GM18873 (cell line): ENCODE data around the gene NUDT19.

Source experiments
- ATAC-seq: cut with Tn5 transposase; IDR thresholded peaks from one replicate; pipeline ENCODE4 v1.9.1; 2021; ENCODE audit warnings: mild to moderate bottlenecking, moderate library complexity, moderate number of reproducible peaks; ENCODE audit not compliant: unreplicated experiment, low FRiP score

The NUDT19 gene

DNA sequence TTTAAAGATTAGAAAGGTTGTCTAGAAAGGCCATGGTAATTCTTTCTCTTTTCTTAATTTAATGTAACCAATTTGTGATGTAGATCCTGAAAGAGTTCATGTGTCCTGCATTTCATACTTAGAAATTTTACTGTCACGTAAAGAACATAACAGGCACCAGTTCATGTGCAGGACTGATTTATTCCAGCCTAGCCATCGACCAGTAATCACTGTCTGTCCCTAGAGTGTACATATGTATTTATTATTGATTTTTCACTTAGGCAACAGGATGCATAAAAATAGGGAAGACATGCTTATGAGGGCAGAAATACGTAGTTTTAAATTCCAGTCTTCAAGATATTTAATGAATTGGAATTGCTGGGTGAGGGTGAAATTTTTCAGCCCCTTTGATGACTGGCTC lies 65.6 kb downstream of the NUDT19 start:
- ATAC-seq = no peak
